Measurements from ENCODE around the gene ARPIN. TPM values are rescaled to one million over a fixed set of nuclear protein-coding genes. Genes with fewer than 3 reads are reported as not detected.
A peak's percentile ranks its signal among the peaks of the same experiment; 100 is the strongest.

The ARPIN gene
- polyA plus RNA-seq, 3 donors = 9.7 to 19.3 (median 14.0) TPM

DNA sequence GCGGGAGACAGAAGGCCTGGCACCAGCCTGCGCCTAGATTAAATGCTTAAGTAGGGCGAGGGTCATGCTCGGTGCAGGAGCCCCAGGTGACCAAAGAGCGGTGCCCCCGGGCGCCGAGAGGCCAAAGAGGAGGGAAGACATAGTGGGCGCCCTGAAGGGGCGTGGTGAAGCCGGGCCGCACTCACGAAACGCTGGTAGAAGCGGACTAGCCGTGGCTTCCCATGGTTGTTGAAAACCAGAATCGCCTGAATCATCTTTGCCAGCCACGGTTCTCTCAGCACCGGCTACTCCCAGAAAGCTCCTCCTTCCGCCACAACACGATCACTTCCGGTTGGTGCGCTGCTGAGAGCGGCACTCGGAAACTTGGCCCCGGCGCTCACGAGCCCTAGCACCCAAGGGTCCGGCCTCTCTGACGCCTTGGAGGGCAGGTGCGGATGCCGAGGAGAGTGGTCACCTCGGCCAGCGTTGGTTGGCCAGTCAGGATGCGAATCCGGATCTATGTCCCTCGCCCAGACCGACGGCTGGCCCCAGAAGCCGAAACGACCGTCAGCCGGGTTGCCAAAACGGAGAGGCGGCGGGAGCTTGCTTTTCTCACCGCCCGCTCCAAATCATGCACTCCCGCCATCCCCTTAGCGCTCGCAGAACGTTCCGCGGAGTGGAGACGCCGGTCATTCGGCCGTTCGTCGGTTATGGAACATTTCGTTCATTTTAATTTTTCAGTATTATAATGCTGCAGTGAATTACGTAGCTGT is 18.9 kb downstream of the ARPIN start, which contains the start of gene AP3S2:
Gene AP3S2, minus strand, starts transcription at position 299 of the 752 bp plus-strand sequence. Its CDS starts 45 bp downstream, at position 254.
- Mint-ChIP-seq H3K27me3 (ENCODE audit: low read depth in 3 of 3) (peaks cover 0 to 3% (median 1%) of the 10 kb centered on the region in 3 donors), H3K27ac (peak within 1 kb of the TSS; percentile 98 to 100 (median 99)), H3K36me3 (peaks cover 20 to 21% of the 10 kb centered on the region in 2 donors), H3K4me1 (peaks cover 48% of the 10 kb centered on the region), H3K9me3 (no peaks in the 10 kb centered on the region), H3K4me3 (peak within 1 kb of the TSS; percentile 95 to 98)
- Histone ChIP-seq H3K9me3 (replicated peaks in 1 of 2; ENCODE audit: control insufficient read depth in 1 of 2, insufficient read depth in 1 of 2, low read length in 2 of 2) (no peaks in the 10 kb centered on the region), H3K4me2 (replicated peaks; ENCODE audit: extremely low read depth, low read length, poor library complexity, severe bottlenecking) (peak within 1 kb of the TSS; percentile 94), H3K4me1 (ENCODE audit: control insufficient read depth in 1 of 2, insufficient read depth in 2 of 2, low read length in 2 of 2) (peaks cover 35 to 57% of the 10 kb centered on the region in 2 donors), H3K9ac (ENCODE audit: insufficient read depth, low read length, poor library complexity, severe bottlenecking) (peak within 1 kb of the TSS; percentile 95), H3K4me3 (replicated peaks in 1 of 3; ENCODE audit: low read depth in 2 of 3, low read length in 3 of 3) (peak within 1 kb of the TSS; percentile 70 to 97 (median 75)), H3K27me3 (ENCODE audit: control insufficient read depth in 2 of 2, insufficient read depth in 2 of 2, low read length in 2 of 2) (no peaks in the 10 kb centered on the region), H3K79me2 (ENCODE audit: insufficient read depth, low read length) (peaks cover 45% of the 10 kb centered on the region), H3K36me3 (replicated peaks in 1 of 2; ENCODE audit: control insufficient read depth in 1 of 2, insufficient read depth in 2 of 2, low read length in 2 of 2) (peaks cover 2 to 5% of the 10 kb centered on the region in 2 donors), H4K20me1 (ENCODE audit: insufficient read depth, low read length) (peaks cover 14% of the 10 kb centered on the region), H2AFZ (ENCODE audit: insufficient read depth, low read depth, low read length, poor library complexity, severe bottlenecking) (peak within 1 kb of the TSS; percentile 88), H3K27ac (ENCODE audit: low read depth in 1 of 2, low read length in 2 of 2) (peak within 1 kb of the TSS; percentile 94 to 99)
- 0% methylated on average over 55 of the region's 62 CpGs for WGBS (ENCODE audit: insufficient coverage)
- intact Hi-C loops (cut with micrococcal nuclease) = loop anchor here in 1 of 2 donors (5.0 to 10.0 kb wide), 2 partner anchors 111 to 168 kb away; partner anchors contain the start of gene ZNF710
- peak; percentile 90 to 94 (median 92) for DNase-seq
- TF ChIP-seq, protein P1, sequence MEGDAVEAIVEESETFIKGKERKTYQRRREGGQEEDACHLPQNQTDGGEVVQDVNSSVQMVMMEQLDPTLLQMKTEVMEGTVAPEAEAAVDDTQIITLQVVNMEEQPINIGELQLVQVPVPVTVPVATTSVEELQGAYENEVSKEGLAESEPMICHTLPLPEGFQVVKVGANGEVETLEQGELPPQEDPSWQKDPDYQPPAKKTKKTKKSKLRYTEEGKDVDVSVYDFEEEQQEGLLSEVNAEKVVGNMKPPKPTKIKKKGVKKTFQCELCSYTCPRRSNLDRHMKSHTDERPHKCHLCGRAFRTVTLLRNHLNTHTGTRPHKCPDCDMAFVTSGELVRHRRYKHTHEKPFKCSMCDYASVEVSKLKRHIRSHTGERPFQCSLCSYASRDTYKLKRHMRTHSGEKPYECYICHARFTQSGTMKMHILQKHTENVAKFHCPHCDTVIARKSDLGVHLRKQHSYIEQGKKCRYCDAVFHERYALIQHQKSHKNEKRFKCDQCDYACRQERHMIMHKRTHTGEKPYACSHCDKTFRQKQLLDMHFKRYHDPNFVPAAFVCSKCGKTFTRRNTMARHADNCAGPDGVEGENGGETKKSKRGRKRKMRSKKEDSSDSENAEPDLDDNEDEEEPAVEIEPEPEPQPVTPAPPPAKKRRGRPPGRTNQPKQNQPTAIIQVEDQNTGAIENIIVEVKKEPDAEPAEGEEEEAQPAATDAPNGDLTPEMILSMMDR (IDR thresholded peaks at IDR 0.05) = no peak

DNA sequence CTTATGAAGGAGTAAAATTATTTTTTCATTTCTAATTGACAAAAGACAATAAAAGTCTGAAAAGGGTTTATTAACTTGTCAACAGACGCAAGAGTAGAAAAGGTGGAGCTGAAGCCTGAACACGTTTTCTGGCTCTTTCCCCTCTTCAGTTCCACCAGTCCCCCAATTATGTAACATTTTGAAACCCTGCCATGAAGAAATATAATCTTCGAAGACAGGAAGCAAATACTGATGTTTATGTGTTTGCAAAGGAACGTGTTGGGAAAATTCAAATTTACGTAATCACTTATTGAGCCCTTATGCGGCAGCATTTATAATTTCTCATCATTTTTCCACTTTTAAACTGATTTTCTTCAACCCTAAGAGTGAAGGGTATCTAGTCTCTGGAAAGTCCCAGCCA is 19.7 kb downstream of the ARPIN start:
- Histone ChIP-seq H3K36me3 (replicated peaks in 1 of 2; ENCODE audit: control insufficient read depth in 1 of 2, insufficient read depth in 2 of 2, low read length in 2 of 2) (peaks cover 11 to 14% of the 10 kb centered on the region in 2 donors), H3K4me3 (replicated peaks in 1 of 3; ENCODE audit: low read depth in 2 of 3, low read length in 3 of 3) (peak overlapping the region; percentile 70 to 97 (median 75)), H3K27me3 (ENCODE audit: control insufficient read depth in 2 of 2, insufficient read depth in 2 of 2, low read length in 2 of 2) (no peaks in the 10 kb centered on the region), H2AFZ (ENCODE audit: insufficient read depth, low read depth, low read length, poor library complexity, severe bottlenecking) (peak overlapping the region; percentile 88), H3K4me2 (replicated peaks; ENCODE audit: extremely low read depth, low read length, poor library complexity, severe bottlenecking) (peak overlapping the region; percentile 94), H3K9me3 (replicated peaks in 1 of 2; ENCODE audit: control insufficient read depth in 1 of 2, insufficient read depth in 1 of 2, low read length in 2 of 2) (no peaks in the 10 kb centered on the region), H3K27ac (ENCODE audit: low read depth in 1 of 2, low read length in 2 of 2) (peak overlapping the region; percentile 94 to 99), H3K79me2 (ENCODE audit: insufficient read depth, low read length) (peaks cover 53% of the 10 kb centered on the region), H3K9ac (ENCODE audit: insufficient read depth, low read length, poor library complexity, severe bottlenecking) (peak overlapping the region; percentile 95), H4K20me1 (ENCODE audit: insufficient read depth, low read length) (peaks cover 14% of the 10 kb centered on the region), H3K4me1 (ENCODE audit: control insufficient read depth in 1 of 2, insufficient read depth in 2 of 2, low read length in 2 of 2) (peaks cover 30 to 49% of the 10 kb centered on the region in 2 donors)
- Mint-ChIP-seq H3K36me3 (peaks cover 26 to 28% of the 10 kb centered on the region in 2 donors), H3K4me3 (peak overlapping the region; percentile 95 to 98), H3K27me3 (ENCODE audit: low read depth in 3 of 3) (peaks cover 0 to 3% (median 1%) of the 10 kb centered on the region in 3 donors), H3K9me3 (no peaks in the 10 kb centered on the region), H3K4me1 (peaks cover 43% of the 10 kb centered on the region), H3K27ac (peak overlapping the region; percentile 98 to 100 (median 99))
- TF ChIP-seq, protein P1 (IDR thresholded peaks at IDR 0.05) = no peak
- WGBS (ENCODE audit: insufficient coverage) = no CpG with 5 or more reads among the region's 6 CpGs
- intact Hi-C loops (cut with micrococcal nuclease) = loop anchor here in 1 of 2 donors (5.0 to 10.0 kb wide), 2 partner anchors 112 to 169 kb away; partner anchors contain the start of gene ZNF710
- DNase-seq = peak in 2 of 3 donors; percentile 76 to 87

Data from CD14-positive monocyte (primary cell).